Transverse colon (tissue), 4 donors: Measurements from ENCODE around the gene PKIB.

Experiments used
- CTCF ChIP-seq, 5 experiments: fragments of 200-600 bp in 3 of 5; fragments of 450-650 bp in 2 of 5; sonication (generic) in 3 of 5; IDR thresholded peaks; 1 replicate in 2 of 5; 2 replicates in 3 of 5; pipeline ENCODE4 v1.5.1; 2016 to 2017; ENCODE audit warnings: antibody characterized with exemption in 5 of 5, inconsistent platforms in 3 of 5, mild to moderate bottlenecking in 2 of 5, moderate library complexity in 1 of 5
- POLR2A ChIP-seq: fragments of 450-650 bp; IDR thresholded peaks from one replicate; pipeline ENCODE4 v1.6.1; 2016; ENCODE audit warnings: antibody characterized with exemption, mild to moderate bottlenecking, moderate library complexity
- POLR2AphosphoS5 ChIP-seq, 3 donors: sonication (generic); formaldehyde crosslinking; IDR thresholded peaks; one replicate each; pipeline ENCODE4 v1.6.1; 2016; ENCODE audit warnings: antibody characterized with exemption in 3 of 3

- TF ChIP-seq CTCF (IDR thresholded peaks at IDR 0.05): no peak
- TF ChIP-seq POLR2AphosphoS5 (IDR thresholded peaks at IDR 0.05): no peak
- TF ChIP-seq POLR2A: no peak
Measured at GRCh38 chr6:122673343-122673961, 63.2 kb downstream of the PKIB start.
